Measurements from ENCODE around the gene CLTA.

Gene CLTA

DNA sequence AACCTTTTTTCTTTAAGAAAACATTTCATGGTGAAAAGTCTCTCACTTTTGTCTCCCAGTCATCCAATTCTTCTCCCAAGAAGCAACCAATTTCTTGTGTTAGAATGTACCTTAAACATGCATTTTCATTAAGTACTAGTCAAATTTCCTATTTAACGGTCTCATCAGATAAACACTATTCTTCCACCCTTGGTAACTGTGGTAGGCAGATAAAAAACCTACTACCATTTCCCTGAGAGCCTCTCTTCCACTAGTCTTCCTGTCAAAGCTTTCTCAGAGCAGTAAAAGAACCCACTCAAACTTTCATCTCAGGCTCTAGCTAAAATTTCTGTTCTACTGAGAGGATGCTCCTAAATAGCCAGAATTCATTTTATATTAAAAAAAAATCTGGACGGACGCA lies 56.6 kb downstream of the CLTA start:
- no peak for DNase-seq (ENCODE audit: low spot score)

DNA sequence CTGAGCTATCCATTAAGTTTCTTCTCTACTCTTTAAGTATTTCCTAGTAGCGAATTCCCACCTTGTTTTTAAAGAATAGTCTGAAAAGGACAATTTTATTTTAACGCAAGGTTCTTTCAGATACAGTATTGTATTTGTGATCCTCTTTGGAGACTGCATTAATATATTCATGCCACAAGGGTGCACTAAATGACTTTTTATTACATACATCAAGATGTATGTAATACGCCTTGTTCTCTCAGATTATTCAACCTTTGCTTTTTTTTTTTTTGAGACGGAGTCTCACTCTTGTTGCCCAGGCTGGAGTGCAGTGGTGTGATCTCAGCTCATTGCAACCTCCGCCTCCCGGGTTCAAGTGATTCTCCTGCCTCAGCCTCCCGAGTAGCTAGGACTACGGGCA lies 57.3 kb downstream of the CLTA start:
- peak; percentile 16 for DNase-seq (ENCODE audit: low spot score)

DNA sequence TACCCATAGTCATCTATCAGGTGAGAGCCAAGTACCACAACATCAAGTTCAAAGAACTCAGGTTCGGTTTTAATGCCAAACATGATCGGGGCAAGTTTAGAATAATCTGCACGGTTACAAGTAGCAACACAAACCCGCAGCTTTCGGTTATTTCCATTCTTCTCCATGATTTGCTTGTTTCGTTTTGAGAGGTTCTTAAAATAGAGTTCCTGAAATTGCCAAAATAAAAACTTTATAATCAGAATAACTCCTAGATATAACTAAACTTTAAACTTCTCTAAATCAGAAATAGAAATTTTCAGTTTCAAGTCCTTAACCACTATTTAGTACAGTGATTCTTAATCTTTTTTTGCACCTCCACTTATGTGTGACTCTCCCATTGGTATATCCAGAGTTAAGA lies 58.5 kb downstream of the CLTA start:
- no peak for DNase-seq (ENCODE audit: low spot score)

DNA sequence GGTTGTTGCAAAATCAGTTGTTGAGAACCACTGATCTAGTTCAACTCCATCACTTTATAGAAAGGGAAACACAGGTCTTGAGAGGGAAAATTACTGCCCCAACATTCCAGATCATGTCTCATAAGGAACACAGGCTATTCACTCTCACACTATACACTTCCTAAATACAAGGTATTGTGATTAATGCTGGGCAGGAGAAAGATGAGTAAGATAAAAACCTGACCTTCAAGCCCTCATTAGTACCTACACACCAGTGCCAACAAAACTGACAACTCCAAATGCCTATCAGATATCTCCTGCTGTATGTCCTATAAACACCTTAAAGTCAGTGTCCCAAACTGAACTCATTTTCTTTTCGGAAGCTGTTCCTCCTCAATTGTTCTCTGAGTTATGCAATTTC lies 59.4 kb downstream of the CLTA start:
- no peak for DNase-seq (ENCODE audit: low spot score)

DNA sequence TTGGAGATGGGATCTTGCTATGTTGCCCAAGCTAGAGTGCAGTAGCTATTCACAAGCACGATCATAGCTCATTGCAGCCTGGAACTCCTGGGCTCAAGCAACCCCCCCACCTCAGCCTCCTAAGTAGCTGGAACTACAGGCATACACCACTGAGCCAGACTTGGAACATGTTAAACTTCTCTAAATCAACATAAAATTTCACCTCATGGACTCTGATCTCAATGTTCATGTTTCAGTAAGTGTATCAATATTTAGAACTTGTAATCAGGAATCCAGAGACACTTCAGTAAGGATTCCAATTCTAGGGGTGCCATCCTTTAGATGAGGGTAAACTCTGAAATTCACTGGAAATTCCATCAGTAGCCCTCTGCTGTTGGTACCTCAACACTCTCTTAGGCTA lies 60.7 kb downstream of the CLTA start:
- DNase-seq (ENCODE audit: low spot score), result no peak

DNA sequence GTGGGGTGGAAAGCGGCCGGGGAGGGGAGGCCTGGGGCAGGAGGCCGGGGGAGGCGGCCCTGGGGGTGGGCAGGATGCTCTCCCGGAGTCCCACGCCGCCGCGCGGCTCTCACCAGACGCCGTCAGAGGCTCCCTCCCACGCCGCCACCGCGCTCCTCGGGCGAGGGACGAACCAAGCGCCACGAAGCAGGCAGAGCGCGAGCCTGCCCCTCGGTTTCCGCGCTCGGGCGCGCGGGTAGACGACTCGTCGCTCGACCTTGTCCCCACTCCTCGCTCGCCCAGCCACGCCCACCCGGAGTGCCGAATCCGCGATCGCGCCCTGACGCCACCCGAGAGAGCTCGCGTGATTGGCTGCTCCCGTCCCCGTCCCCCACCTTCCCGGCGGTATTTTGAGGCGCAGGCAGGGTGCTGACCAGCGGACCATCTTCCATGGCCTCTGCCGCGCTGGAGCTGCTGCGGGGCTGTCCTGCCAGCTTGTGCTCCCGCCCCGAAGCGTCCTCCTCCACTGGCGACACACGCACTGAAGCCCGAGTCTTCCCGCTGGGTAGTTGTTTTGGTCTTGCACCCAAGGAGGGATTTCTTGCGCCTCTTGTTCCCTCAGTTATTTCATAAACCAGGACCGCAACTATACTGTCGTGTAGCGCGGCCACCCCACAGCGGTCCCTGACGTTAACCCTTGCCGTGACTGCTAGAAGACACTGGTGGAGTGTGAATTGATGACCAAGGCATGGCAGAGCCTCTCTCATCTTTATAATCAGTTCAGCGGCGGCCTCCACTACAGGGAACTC lies 67.7 kb downstream of the CLTA start, which contains the start of gene GNE:
Gene GNE, minus strand, starts transcription at position 241 of the 788 bp plus-strand sequence. CDS start 9,093 bp downstream, outside the sequence.
- DNase-seq (ENCODE audit: low spot score), result peak; percentile 97

DNA sequence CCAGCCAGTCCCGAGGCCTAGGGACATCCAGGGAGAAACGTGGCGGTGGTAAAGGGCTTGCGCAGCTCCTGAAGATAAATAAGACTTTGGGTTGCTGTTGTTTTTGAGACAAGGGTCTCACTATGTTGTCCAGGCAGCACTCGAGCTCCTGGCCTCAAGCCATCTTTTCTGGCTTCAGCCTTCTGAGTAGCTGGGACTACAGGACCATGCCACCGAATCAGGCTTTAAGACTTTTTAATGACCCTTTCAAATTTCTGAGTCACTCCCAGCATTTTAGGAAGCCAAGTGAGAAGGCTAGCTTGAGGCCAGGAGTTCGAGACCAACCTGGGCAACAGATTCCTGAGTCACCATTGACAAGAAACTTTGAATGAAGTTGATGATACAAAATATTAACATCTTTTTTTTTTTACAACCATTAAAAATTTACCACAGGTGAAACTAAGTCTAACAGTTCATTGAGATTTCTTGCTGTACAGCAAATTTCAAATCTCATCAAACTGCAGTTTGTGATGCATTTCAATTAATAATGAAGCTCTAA lies 68.3 kb downstream of the CLTA start:
- no peak for DNase-seq (ENCODE audit: low spot score)

Measured in AG20443 (cell line).